ENCODE measurements around the gene RIT1. TPM values are rescaled to one million over a fixed set of nuclear protein-coding genes. Genes with fewer than 3 reads are reported as not detected.

RIT1 gene
- total RNA-seq, 1 donor from 2014 or later, result 35.9 TPM

- H3K27ac Mint-ChIP-seq (ENCODE audit: unreplicated experiment), result peak overlapping the region; percentile 100
- H3K36me3 Mint-ChIP-seq (ENCODE audit: unreplicated experiment), result peaks cover 4% of the 10 kb centered on the region
- no peak for DNase-seq
- peak overlapping the region; percentile 91 for H3K4me3 Mint-ChIP-seq (ENCODE audit: unreplicated experiment)
- peaks cover 7% of the 10 kb centered on the region for H3K27me3 Mint-ChIP-seq (ENCODE audit: unreplicated experiment)
- peaks cover 14% of the 10 kb centered on the region for H3K4me1 Mint-ChIP-seq (ENCODE audit: low read depth, unreplicated experiment)
- no peak for TF ChIP-seq CTCF (IDR thresholded peaks at IDR 0.05; ENCODE audit: partially characterized antibody, unreplicated experiment)
- peaks cover 16% of the 10 kb centered on the region for H3K9me3 Mint-ChIP-seq (ENCODE audit: unreplicated experiment)
Measured at GRCh38 chr1:155860970-155861510, 50.1 kb downstream of the RIT1 start.

- TF ChIP-seq CTCF (IDR thresholded peaks at IDR 0.05; ENCODE audit: partially characterized antibody, unreplicated experiment), result no peak
- peaks cover 4% of the 10 kb centered on the region for H3K36me3 Mint-ChIP-seq (ENCODE audit: unreplicated experiment)
- H3K4me3 Mint-ChIP-seq (ENCODE audit: unreplicated experiment), result peak overlapping the region; percentile 91
- H3K27ac Mint-ChIP-seq (ENCODE audit: unreplicated experiment), result peak overlapping the region; percentile 100
- peaks cover 15% of the 10 kb centered on the region for H3K4me1 Mint-ChIP-seq (ENCODE audit: low read depth, unreplicated experiment)
- H3K27me3 Mint-ChIP-seq (ENCODE audit: unreplicated experiment), result peaks cover 7% of the 10 kb centered on the region
- DNase-seq, result peak; percentile 97
- H3K9me3 Mint-ChIP-seq (ENCODE audit: unreplicated experiment), result peaks cover 16% of the 10 kb centered on the region
Measured at GRCh38 chr1:155859881-155860871, 51.0 kb downstream of the RIT1 start.

GRCh38 chr1:155859234-155859829, 51.8 kb downstream of the RIT1 start, which contains the start of gene SYT11:
SYT11 (plus strand) TSS chr1:155859567; CDS start chr1:155859762, 195 bp downstream.
- Mint-ChIP-seq H3K27ac (ENCODE audit: unreplicated experiment) (peak within 1 kb of the TSS; percentile 100), H3K4me3 (ENCODE audit: unreplicated experiment) (peak within 1 kb of the TSS; percentile 91)

GRCh38 chr1:155858800-155859233, 52.3 kb downstream of the RIT1 start:
- no peak for DNase-seq
- Mint-ChIP-seq H3K4me1 (ENCODE audit: low read depth, unreplicated experiment) (peaks cover 15% of the 10 kb centered on the region), H3K27ac (ENCODE audit: unreplicated experiment) (peak overlapping the region; percentile 100), H3K36me3 (ENCODE audit: unreplicated experiment) (peaks cover 4% of the 10 kb centered on the region), H3K27me3 (ENCODE audit: unreplicated experiment) (peaks cover 7% of the 10 kb centered on the region), H3K4me3 (ENCODE audit: unreplicated experiment) (peak overlapping the region; percentile 91), H3K9me3 (ENCODE audit: unreplicated experiment) (peaks cover 16% of the 10 kb centered on the region)
- no peak for TF ChIP-seq CTCF (IDR thresholded peaks at IDR 0.05; ENCODE audit: partially characterized antibody, unreplicated experiment)

More at GRCh38 chr1:155859234-155859829, 51.8 kb downstream of the RIT1 start, which contains the start of gene SYT11:
- Mint-ChIP-seq H3K4me1 (ENCODE audit: low read depth, unreplicated experiment) (peaks cover 15% of the 10 kb centered on the region), H3K9me3 (ENCODE audit: unreplicated experiment) (peaks cover 16% of the 10 kb centered on the region), H3K27me3 (ENCODE audit: unreplicated experiment) (peaks cover 7% of the 10 kb centered on the region), H3K36me3 (ENCODE audit: unreplicated experiment) (peaks cover 4% of the 10 kb centered on the region)
- peak; percentile 94 for DNase-seq
- TF ChIP-seq CTCF (IDR thresholded peaks at IDR 0.05; ENCODE audit: partially characterized antibody, unreplicated experiment), result no peak

Measured in glutamatergic neuron (in vitro differentiated cells).